HG02588 (cell line): ENCODE measurements around the gene AP1M1.

Experiments used
- ATAC-seq: cut with Tn5 transposase; IDR thresholded peaks from one replicate; pipeline ENCODE4 v1.9.1; 2021; ENCODE audit warnings: mild to moderate bottlenecking, moderate library complexity; ENCODE audit not compliant: unreplicated experiment

AP1M1 gene

GRCh38 chr19:16229322-16229641, 31.6 kb downstream of the AP1M1 start:
- no peak for ATAC-seq

DNA sequence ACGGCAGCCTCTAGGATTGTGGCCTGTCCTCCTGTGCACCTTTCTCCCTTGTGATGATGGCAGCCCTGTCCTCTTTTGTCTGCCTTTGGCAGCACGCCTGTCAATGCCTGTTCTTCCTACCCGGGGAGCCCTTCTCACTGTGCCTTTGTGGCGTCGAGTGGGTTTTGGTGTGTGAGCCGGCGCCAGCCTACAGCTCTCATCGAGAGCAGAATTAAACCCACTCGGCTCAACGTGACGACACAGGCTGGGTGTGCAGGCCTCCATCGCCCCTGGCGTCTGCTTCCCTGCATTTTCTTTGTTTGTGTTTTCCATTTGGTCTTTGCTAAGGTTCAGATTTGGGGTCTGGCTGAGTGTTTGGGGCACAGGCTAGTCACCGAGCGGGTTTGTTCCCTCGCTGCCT, 34.4 kb downstream of the AP1M1 start:
- ATAC-seq: no peak

- no peak for ATAC-seq
These were observed 34.9 kb downstream of the AP1M1 start for GRCh38 chr19:16232568-16232967.

DNA sequence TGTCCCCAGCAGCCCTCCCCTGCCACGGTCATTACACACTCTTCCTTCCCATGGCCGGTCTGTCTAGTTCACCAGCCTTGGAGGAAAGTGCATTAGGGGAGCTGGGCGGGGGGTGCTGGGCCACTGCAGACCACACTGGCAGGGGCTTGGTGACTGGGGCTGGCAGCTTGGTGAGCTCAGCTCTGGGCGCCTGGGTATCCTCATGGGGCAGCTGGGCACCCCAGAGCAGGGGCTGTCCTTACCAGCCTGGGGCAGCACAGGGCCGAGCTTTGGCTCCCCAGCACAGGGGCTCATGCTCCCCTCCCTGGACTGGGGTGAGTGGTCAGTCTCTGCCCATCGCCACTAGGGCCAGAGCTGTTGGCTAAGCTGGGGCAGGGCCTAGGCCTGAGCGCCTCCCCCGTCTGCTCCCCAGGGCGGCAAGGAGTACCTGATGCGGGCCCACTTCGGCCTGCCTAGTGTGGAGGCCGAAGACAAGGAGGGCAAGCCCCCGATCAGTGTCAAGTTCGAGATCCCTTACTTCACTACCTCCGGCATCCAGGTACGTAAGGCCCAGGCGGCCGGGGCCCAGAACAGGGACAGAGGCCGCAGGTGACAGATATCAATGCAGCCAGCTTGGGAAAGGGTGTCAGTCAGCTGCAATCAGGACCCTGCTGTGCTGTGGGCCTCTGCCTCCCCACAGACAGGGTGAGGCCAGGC, 35.5 kb downstream of the AP1M1 start:
- ATAC-seq: no peak

GRCh38 chr19:16233836-16234551, 36.3 kb downstream of the AP1M1 start:
- ATAC-seq: no peak

GRCh38 chr19:16234552-16235445, 37.1 kb downstream of the AP1M1 start:
- no peak for ATAC-seq

GRCh38 chr19:16235811-16236652, 38.3 kb downstream of the AP1M1 start:
- no peak for ATAC-seq

DNA sequence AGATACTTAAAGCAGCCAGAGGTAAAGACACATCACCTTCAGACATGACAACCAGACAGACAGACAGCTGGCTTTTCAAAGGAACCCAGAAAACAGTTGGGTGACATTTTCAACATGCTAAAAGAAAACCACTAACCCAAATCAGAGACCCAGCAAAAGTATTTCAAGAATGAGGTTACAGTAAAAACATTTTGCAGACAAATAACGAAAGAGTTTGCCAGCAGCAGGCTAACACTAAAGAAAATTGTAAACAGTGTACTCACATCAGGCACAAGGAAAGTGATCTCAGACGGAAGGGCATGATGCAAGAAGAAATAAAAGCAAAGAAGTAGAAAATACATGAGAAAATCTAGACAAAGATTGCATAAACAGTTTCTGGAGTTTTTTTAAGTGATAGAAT, 46.4 kb downstream of the AP1M1 start:
- no peak for ATAC-seq

DNA sequence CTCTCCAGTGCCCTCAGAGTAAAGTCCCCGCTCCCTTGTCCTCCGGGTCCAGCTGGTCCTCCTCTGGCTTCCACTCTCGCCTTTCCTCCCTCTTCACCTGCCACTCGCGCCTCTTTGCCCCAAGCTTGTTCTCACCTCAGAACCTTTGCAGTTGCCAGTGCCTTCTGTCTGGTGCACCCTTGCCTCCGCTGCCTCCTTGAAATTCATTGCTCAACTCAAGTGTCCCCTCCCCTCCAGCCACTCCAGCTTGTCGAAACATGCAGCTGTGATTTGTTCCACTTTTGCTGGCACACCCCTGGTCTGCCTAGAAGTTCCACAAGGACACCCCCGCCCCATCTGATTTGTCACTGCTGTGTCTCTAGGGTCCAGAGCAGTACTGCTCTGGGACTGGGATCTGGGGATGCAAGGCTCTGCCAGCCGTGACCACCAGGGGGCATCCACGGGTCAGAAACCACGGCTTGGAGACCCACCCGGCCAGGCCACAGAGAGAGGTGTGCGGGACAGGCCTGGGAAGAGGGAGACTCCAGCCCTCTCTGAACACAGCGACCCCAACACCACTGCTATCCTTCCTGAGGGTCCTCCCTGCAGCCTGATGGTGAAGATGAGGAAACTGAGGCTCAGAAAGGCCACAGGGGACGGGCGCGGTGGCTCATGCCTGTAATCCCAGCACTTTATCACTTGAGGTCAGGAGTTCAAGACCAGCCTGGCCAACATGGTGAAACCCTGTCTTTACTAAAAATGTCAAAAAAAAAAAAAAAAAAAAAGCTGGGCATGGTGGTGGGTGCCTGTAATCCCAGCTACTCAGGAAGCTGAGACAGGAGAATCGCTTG, 49.9 kb downstream of the AP1M1 start:
- ATAC-seq: no peak

- no peak for ATAC-seq
These were observed 50.8 kb downstream of the AP1M1 start for GRCh38 chr19:16248380-16249023.

DNA sequence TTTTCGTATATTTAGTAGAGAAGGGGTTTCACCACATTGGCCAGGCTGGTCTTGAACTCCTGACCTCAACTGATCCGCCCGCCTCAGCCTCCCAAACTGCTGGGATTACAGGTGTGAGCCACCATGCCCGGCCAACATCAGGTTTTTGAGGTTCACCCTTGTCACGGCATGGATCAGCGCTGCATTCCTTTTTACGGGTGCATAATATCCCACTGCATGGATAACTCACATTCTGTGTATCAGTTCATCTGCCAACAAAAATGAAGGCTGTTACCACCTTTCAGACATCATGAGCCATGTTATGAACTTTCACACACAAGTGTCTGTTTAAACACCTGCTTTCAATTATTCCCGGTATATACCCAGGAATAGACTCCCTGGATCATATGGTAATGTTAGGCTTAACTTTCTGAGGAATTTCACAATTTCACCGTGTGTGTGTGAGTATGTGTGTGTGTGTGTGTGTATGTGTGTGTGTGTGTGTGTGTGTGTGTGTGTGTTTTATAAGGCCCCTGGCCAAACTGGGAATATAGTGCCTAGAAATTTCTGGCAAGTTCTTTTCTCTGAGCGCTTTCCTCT, 52.2 kb downstream of the AP1M1 start:
- ATAC-seq: no peak

DNA sequence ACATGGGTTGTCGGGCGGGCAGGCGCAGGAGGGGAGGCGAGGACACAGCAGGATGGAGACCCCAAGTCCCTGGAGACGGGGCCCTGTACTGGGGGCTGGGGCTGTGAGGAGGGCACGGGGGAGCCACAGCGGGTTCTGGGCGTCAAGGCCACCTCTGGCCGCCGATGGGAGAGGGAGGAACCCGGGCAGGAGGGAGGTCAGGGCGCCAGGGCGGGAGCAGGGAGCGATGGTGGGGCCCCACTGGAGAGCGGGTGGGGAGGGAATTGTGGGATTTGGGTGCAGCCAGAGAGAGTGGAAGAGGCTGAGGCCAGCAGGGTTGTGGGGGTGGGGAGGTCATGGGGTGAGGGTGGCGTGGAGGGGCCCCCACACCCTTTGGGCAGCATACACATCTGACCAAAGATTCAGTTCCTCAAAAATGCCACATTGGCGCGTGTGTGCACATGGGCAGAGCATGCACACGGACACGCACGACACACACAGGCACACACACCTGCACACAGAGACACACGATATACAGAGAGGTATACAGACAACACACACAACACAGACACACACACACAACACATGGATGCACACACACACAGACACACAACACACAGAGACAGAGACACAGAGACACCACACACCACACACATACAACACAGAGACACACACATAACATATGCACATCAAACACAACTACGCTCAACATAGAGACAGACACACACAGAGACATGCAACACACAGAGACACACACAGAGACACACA, 54.9 kb downstream of the AP1M1 start:
- no peak for ATAC-seq

GRCh38 chr19:16254851-16255408, 57.2 kb downstream of the AP1M1 start:
- ATAC-seq: no peak

GRCh38 chr19:16257509-16258002, 59.8 kb downstream of the AP1M1 start:
- ATAC-seq: no peak

DNA sequence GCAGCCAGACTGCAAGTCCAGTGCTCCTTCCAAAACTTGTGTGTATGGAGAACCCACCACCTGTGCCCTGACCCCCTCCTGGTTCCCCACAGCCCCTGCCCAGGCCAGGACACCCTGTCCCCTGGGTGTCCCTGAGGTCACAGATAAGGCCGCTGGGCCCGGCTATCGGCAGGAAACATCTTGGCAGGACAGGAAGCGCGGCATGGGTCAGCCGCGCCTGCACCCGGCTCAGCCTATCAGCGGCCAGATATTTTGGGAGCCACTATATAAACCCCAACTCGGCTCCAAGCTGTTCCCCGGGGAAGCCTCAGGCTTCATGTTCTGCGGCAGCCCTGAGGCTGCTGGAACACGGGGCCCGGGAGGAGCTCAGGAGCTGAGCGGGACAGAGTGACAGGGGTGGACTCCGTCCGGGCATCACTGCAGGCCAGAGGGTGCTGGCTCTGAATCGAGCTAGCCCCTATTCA, 60.8 kb downstream of the AP1M1 start:
- ATAC-seq: no peak

DNA sequence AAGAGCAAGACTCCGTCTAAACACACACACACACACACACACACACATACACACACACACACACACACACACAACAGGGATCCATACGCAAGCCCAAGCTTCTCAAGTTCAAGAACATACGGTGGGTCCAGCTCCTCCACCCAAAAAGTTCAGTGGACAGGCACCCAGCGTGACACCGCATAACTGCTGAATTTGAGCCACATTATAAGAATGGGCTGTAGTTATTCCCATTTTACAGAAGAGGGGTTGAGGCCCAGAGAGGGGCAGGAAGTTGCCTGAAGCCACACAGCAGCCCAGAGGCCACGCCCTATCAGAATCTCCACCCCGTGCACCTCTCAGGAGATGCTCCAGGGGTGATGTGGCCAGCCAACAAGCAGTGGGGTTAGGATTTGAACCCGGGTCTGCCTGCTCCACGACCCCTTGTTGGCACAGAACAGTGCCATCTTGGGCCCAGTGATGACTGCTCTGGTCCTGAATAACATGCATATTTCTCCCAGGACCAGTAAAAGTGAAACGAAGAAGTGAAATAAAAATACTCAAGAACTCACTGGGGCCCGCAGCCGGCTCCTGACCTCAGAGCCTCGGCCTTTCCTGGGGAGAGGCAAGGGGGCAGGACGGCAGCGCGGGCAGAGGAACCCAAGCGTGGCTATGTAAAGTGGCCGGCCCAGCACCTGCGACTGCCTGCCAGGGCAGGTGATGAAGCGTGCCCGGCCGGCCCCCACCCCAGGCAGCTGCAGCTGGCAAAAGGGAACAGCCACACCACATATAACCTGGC, 61.9 kb downstream of the AP1M1 start:
- no peak for ATAC-seq

DNA sequence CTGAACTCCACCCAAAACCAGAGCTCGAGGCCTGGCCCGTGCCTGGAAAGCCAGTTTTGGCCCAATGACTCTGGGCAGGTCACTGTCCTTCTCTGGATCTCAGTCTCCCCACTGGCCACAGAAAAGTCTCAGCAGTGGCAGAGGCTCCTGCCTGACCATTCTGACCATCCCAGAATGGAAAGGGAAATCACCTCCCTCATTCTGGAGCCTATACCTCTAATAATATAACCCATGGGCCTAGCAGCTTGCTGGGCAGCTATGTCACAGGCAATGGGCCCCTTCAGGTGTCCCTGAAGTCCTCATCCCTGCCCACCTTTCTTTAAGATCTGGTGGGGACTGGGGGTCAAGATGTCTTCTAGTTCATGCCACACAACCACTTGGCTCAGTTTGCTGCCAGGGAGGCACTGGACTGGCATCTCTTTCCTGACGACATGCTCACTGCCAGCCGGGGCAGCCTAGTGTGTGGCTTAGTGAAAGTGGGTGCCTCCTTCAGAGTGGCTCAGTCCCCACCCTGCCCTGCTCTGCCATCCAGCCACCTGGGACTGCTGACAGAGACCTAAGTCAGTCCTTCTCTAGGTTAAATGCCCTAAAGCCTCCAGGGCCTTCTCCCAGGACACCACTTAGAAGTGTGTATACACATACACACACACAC, 62.6 kb downstream of the AP1M1 start:
- no peak for ATAC-seq
